Measurements from ENCODE around the gene MTMR3. TPM values are rescaled to one million over a fixed set of nuclear protein-coding genes. Genes with fewer than 3 reads are reported as not detected.

The MTMR3 gene
- polyA plus RNA-seq, 1 of the 3 experiments (the other 2 are of a cell fraction) = 20.4 TPM

DNA sequence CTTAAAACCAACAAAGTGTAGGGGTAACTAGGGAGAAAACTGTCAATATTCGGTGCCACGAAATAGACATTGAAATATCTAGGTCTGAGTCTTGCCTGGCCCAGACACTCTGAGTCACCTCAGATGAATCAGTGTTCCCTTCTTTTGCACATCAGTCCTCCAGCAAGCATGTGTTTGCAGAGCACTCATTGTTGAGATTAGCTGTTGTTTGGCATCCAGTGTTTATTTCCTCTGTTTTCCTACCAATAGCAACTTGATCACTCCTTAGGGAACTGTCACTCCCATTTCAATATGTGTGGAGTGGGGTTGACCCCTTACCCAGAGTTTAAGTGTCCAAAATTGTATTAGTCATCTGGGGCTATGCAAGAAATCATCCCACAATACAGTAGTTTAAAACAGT lies 40.2 kb upstream of the MTMR3 start:
- ChIA-PET CTCF (interaction anchor here (0.8 to 1.5 kb wide), 3 partner anchors 24 to 163 kb away, joined by 3 read pairs; no protein-coding TSS in a partner anchor), POLR2A (no interaction called here)
- H3K4me2 ChIP-seq = peak overlapping the region; percentile 22; the same call in 1 of the 2 replicates
- H3K4me1 ChIP-seq (ENCODE audit: control insufficient read depth in 1 of 2, insufficient read depth in 2 of 2, low read depth in 1 of 2, low read length in 1 of 2) = peaks cover 2 to 6% of the 10 kb centered on the region in 2 experiments; a peak in 2 of 4 replicates
- H3K4me3 ChIP-seq (ENCODE audit: low read depth in 2 of 2, low read length in 1 of 2) = no peak overlapping the region
- no peaks in the 10 kb centered on the region for H3K9me3 ChIP-seq
- H3K27me3 ChIP-seq (ENCODE audit: insufficient read depth) = no peaks in the 10 kb centered on the region
- no peak for TF ChIP-seq ELF1 (IDR thresholded peaks at IDR 0.05)
- TF ChIP-seq, protein P1, sequence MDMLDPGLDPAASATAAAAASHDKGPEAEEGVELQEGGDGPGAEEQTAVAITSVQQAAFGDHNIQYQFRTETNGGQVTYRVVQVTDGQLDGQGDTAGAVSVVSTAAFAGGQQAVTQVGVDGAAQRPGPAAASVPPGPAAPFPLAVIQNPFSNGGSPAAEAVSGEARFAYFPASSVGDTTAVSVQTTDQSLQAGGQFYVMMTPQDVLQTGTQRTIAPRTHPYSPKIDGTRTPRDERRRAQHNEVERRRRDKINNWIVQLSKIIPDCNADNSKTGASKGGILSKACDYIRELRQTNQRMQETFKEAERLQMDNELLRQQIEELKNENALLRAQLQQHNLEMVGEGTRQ (IDR thresholded peaks at IDR 0.05; ENCODE audit: borderline replicate concordance, low read depth, low read length) = no peak
- peak; percentile 89 for TF ChIP-seq FOSL2 (IDR thresholded peaks at IDR 0.05; ENCODE audit: borderline replicate concordance, low read depth)
- TF ChIP-seq RAD21 (IDR thresholded peaks at IDR 0.05; ENCODE audit: low read length) = no peak
- TF ChIP-seq TCF12 (IDR thresholded peaks at IDR 0.05) = peak; percentile 53; the same call in 1 of the 2 replicates
- TF ChIP-seq, protein P2, sequence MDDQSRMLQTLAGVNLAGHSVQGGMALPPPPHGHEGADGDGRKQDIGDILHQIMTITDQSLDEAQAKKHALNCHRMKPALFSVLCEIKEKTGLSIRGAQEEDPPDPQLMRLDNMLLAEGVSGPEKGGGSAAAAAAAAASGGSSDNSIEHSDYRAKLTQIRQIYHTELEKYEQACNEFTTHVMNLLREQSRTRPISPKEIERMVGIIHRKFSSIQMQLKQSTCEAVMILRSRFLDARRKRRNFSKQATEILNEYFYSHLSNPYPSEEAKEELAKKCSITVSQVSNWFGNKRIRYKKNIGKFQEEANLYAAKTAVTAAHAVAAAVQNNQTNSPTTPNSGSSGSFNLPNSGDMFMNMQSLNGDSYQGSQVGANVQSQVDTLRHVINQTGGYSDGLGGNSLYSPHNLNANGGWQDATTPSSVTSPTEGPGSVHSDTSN (IDR thresholded peaks at IDR 0.05) = peak; percentile 68
- TF ChIP-seq MAX (IDR thresholded peaks at IDR 0.05; ENCODE audit: low read depth) = peak; percentile 57; the same call in 1 of the 2 replicates
- TF ChIP-seq JUND (IDR thresholded peaks at IDR 0.05) = peak; percentile 71
- TF ChIP-seq FOXM1 (IDR thresholded peaks at IDR 0.05; ENCODE audit: low read depth) = no peak
- TF ChIP-seq CTCF (IDR thresholded peaks at IDR 0.05) = no peak
- TF ChIP-seq, protein P3, sequence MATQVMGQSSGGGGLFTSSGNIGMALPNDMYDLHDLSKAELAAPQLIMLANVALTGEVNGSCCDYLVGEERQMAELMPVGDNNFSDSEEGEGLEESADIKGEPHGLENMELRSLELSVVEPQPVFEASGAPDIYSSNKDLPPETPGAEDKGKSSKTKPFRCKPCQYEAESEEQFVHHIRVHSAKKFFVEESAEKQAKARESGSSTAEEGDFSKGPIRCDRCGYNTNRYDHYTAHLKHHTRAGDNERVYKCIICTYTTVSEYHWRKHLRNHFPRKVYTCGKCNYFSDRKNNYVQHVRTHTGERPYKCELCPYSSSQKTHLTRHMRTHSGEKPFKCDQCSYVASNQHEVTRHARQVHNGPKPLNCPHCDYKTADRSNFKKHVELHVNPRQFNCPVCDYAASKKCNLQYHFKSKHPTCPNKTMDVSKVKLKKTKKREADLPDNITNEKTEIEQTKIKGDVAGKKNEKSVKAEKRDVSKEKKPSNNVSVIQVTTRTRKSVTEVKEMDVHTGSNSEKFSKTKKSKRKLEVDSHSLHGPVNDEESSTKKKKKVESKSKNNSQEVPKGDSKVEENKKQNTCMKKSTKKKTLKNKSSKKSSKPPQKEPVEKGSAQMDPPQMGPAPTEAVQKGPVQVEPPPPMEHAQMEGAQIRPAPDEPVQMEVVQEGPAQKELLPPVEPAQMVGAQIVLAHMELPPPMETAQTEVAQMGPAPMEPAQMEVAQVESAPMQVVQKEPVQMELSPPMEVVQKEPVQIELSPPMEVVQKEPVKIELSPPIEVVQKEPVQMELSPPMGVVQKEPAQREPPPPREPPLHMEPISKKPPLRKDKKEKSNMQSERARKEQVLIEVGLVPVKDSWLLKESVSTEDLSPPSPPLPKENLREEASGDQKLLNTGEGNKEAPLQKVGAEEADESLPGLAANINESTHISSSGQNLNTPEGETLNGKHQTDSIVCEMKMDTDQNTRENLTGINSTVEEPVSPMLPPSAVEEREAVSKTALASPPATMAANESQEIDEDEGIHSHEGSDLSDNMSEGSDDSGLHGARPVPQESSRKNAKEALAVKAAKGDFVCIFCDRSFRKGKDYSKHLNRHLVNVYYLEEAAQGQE (IDR thresholded peaks at IDR 0.05; ENCODE audit: low read depth, low read length) = no peak
- no peak for TF ChIP-seq GABPA (IDR thresholded peaks at IDR 0.05; ENCODE audit: low read depth)
- no peaks in the 10 kb centered on the region for H4K20me1 ChIP-seq (ENCODE audit: insufficient read depth)
- peak overlapping the region; percentile 56 for H2AFZ ChIP-seq (ENCODE audit: low read depth)
- H3K36me3 ChIP-seq (replicated peaks in 1 of 2; ENCODE audit: control insufficient read depth in 1 of 2, insufficient read depth in 2 of 2, low read length in 1 of 2) = no peaks in the 10 kb centered on the region
- peak overlapping the region in 1 of 2 experiments; percentile 85; a peak in 2 of 4 replicates for H3K27ac ChIP-seq (ENCODE audit: low read depth in 2 of 2, low read length in 1 of 2)
- peaks cover 8% of the 10 kb centered on the region for H3F3A ChIP-seq (replicated peaks; ENCODE audit: insufficient read depth)
- peaks cover 2% of the 10 kb centered on the region for H3K79me2 ChIP-seq (ENCODE audit: insufficient read depth)
- WGBS (ENCODE audit: low lambda C conversion rate) = 3% methylated on average over 2 of the region's 2 CpGs
- peak overlapping the region; percentile 25; the same call in 1 of the 2 replicates for H3K9ac ChIP-seq
- DNase-seq = no peak
- H3K9me2 ChIP-seq = no peaks in the 10 kb centered on the region
